ENCODE data around the gene ADGRD1.

DNA sequence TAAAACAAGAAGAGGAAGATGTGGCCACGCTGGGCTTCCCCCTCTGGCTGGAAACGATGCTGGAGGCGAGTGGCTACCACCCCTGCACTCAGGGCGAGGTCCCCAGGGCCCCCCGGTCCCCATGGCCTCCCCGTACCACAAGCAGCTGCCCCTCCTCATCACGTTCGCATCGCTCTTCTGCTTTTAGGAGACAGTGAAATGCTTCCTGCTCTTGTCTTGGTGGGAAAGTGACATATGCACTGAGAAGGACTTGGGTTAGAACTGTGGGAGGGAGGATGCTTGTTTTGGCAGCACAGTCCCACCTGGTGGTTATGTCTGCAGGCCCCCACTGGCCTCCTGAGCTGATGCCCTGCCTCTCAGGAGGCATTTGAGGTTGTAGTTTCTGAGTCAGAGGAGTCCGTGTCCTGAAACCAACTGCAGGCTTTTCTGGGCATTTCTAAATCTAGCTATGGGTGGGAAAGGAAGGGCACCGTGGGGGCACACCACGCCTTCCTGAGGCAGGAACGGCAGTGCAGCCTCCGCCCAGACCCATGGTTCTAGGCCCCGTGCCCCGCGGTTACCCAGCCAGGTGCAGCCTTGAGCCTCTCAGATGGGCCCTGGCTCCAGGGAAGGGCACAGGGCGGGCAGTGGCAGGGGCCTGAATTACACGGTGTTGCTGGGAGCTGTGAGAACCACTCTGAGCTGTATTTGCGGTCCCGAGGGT is 139.3 kb downstream of the ADGRD1 start:
- TF ChIP-seq GATA2 (IDR thresholded peaks at IDR 0.05; ENCODE audit: low read depth, low read length): no peak
- TF ChIP-seq GATA3 (IDR thresholded peaks at IDR 0.05; ENCODE audit: low read depth, low read length): no peak

All from SH-SY5Y (cell line).